Liver (tissue), 9 donors: ENCODE measurements around the gene SETD7. TPM values are rescaled to one million over a fixed set of nuclear protein-coding genes. Genes with fewer than 3 reads are reported as not detected.

Experiments
- DNase-seq: peaks from one replicate; pipeline ENCODE4 v3.0.0-alpha.2; 2017; ENCODE audit warnings: low spot score
- H3K27ac ChIP-seq, 2 donors: one replicate each; pipeline ENCODE4 v1.7.0; 2013; ENCODE audit warnings: inconsistent platforms in 2 of 2, low read length in 2 of 2, control low read depth in 1 of 2, low read depth in 1 of 2, mild to moderate bottlenecking in 1 of 2
- H3K27me3 ChIP-seq, 4 donors: one replicate each; pipeline versions ENCODE4 v1.6.1 to v1.7.0; 2013; ENCODE audit warnings: low read length in 3 of 4, inconsistent platforms in 1 of 4, mild to moderate bottlenecking in 1 of 4, moderate library complexity in 1 of 4; ENCODE audit not compliant: control insufficient read depth in 4 of 4, insufficient read depth in 4 of 4
- H3K36me3 ChIP-seq, 4 donors: one replicate each; pipeline versions ENCODE4 v1.6.1 to v1.7.0; 2013; ENCODE audit warnings: low read length in 3 of 4, mild to moderate bottlenecking in 3 of 4, low read depth in 1 of 4, moderate library complexity in 1 of 4; ENCODE audit not compliant: control insufficient read depth in 4 of 4, insufficient read depth in 3 of 4
- H3K4me1 ChIP-seq, 4 donors: one replicate each; pipeline versions ENCODE4 v1.6.1 to v1.7.0; 2013; ENCODE audit warnings: low read length in 3 of 4, mild to moderate bottlenecking in 3 of 4, moderate library complexity in 1 of 4; ENCODE audit not compliant: control insufficient read depth in 4 of 4, insufficient read depth in 4 of 4
- H3K4me3 ChIP-seq, 3 donors: one replicate each; pipeline versions ENCODE4 v1.6.1 to v1.7.0; 2013; ENCODE audit warnings: low read length in 3 of 3, control low read depth in 1 of 3, low read depth in 1 of 3, mild to moderate bottlenecking in 1 of 3
- H3K9ac ChIP-seq, 2 donors: one replicate each; pipeline ENCODE4 v1.7.0; 2013; ENCODE audit warnings: low read length in 2 of 2, mild to moderate bottlenecking in 2 of 2, moderate library complexity in 2 of 2, control low read depth in 1 of 2, low read depth in 1 of 2
- H3K9me3 ChIP-seq, 4 donors: one replicate each; pipeline versions ENCODE4 v1.6.1 to v1.7.0; 2013; ENCODE audit warnings: low read length in 3 of 4; ENCODE audit not compliant: control insufficient read depth in 4 of 4
- CTCF ChIP-seq: fragments of 150-350 bp; IDR thresholded peaks from 2 replicates; pipeline ENCODE4 v1.5.1; 2017; ENCODE audit warnings: improper control_type of control experiment, low read depth, low read length; ENCODE audit not compliant: missing input control
- EGR1 ChIP-seq, 2 donors: IDR thresholded peaks; 2 replicates each; pipeline ENCODE4 v1.6.1; 2016 to 2018; ENCODE audit warnings: antibody characterized with exemption in 2 of 2, low read depth in 2 of 2
- FOXA1 ChIP-seq: IDR thresholded peaks from 2 replicates; pipeline ENCODE4 v1.6.1; 2016; ENCODE audit warnings: antibody characterized with exemption
- HNF4G ChIP-seq: IDR thresholded peaks from 2 replicates; pipeline ENCODE4 v1.6.1; 2016; ENCODE audit warnings: antibody characterized with exemption
- MAX ChIP-seq: IDR thresholded peaks from 2 replicates; pipeline ENCODE4 v1.6.1; 2016; ENCODE audit warnings: antibody characterized with exemption
- RAD21 ChIP-seq, 2 donors: IDR thresholded peaks; 2 replicates each; pipeline ENCODE4 v1.6.1; 2016; ENCODE audit warnings: antibody characterized with exemption in 2 of 2, mild to moderate bottlenecking in 2 of 2
- REST ChIP-seq: IDR thresholded peaks from 2 replicates; pipeline ENCODE4 v1.6.1; 2016; ENCODE audit warnings: antibody characterized with exemption, mild to moderate bottlenecking
- RXRA ChIP-seq, 2 donors: IDR thresholded peaks; 2 replicates each; pipeline ENCODE4 v1.6.1; 2017 to 2018; ENCODE audit warnings: antibody characterized with exemption in 2 of 2, mild to moderate bottlenecking in 1 of 2
- TAF1 ChIP-seq: conservative IDR thresholded peaks from 2 replicates; pipeline ENCODE4 v1.6.1; 2016; ENCODE audit warnings: antibody characterized with exemption, mild to moderate bottlenecking
- YY1 ChIP-seq: IDR thresholded peaks from 2 replicates; pipeline ENCODE4 v1.6.1; 2016; ENCODE audit warnings: antibody characterized with exemption, mild to moderate bottlenecking
- ZBTB33 ChIP-seq: IDR thresholded peaks from 2 replicates; pipeline ENCODE4 v1.6.1; 2016; ENCODE audit warnings: antibody characterized with exemption
- WGBS: extraction: QIAGEN DNeasy Blood & Tissue Kit; methylation state at CpG from one replicate; pipeline ENCODE4 v1.1.7; 2013; 5-methylcytosine and 5-hydroxymethylcytosine counted together
- polyA plus RNA-seq, 2 donors: library from polyadenylated mRNA; stranded (reverse) in 1 of 2; unstranded in 1 of 2; fragments of 200-250 nt in 1 of 2; fragments of >200 nt in 1 of 2; fragmentation: Nextera tagmentation in 1 of 2; extraction: Ambion mirVana in 1 of 2; gene quantifications; one replicate each; pipeline versions ENCODE4 v1.2.1 to v1.2.3, GENCODE V29; 2013 to 2015
- total RNA-seq, 2 donors: library from RNA; depleted of rRNA; stranded (reverse); fragments of >200 nt; gene quantifications; one replicate each; pipeline ENCODE4 v1.2.3, GENCODE V29; 2014
- donor health status: healthy.
- donor health status: healthy.
- donor health status: healthy.
- donor health status: healthy.
- donor health status: healthy.

SETD7 gene
- total and polyA plus RNA-seq, 4 donors: 12.9 to 81.7 (median 18.0) TPM

GRCh38 chr4:139521754-139522401 lies 34.1 kb downstream of the SETD7 start:
- TF ChIP-seq EGR1 (IDR thresholded peaks at IDR 0.05; ENCODE audit: low read depth in 2 of 2) (no peak), MAX (no peak), CTCF (no peak), YY1 (no peak), FOXA1 (no peak), HNF4G (no peak), TAF1 (no peak), RAD21 (IDR thresholded peaks at IDR 0.05) (no peak), ZBTB33 (no peak)
- DNase-seq: no peak
- no peaks in the 10 kb centered on the region for H3K27me3 ChIP-seq
- no peaks in the 10 kb centered on the region for H3K9me3 ChIP-seq
- H3K27ac ChIP-seq: no peak overlapping the region
- H3K36me3 ChIP-seq: peaks cover 9 to 53% (median 33%) of the 10 kb centered on the region in 4 donors
- no peak overlapping the region for H3K9ac ChIP-seq
- H3K4me1 ChIP-seq: peaks cover 0 to 2% (median 0%) of the 10 kb centered on the region in 4 donors
- WGBS: 90% methylated on average over 4 of the region's 4 CpGs
- no peak overlapping the region for H3K4me3 ChIP-seq

GRCh38 chr4:139515531-139515958 lies 40.5 kb downstream of the SETD7 start:
- Histone ChIP-seq H3K27me3 (no peaks in the 10 kb centered on the region), H3K4me3 (no peak overlapping the region), H3K9me3 (no peaks in the 10 kb centered on the region), H3K9ac (no peak overlapping the region), H3K4me1 (peaks cover 0 to 6% (median 0%) of the 10 kb centered on the region in 4 donors), H3K27ac (no peak overlapping the region), H3K36me3 (peaks cover 8 to 58% (median 35%) of the 10 kb centered on the region in 4 donors)
- no peak for DNase-seq
- WGBS: 57% methylated on average over 4 of the region's 4 CpGs
- TF ChIP-seq RXRA (IDR thresholded peaks at IDR 0.05) (no peak), MAX (no peak), REST (no peak), ZBTB33 (no peak), RAD21 (IDR thresholded peaks at IDR 0.05) (no peak), EGR1 (IDR thresholded peaks at IDR 0.05; ENCODE audit: low read depth in 2 of 2) (no peak)
